HG03439 (cell line): Measurements from ENCODE around the gene CCNE1.

Experiments
- ATAC-seq: cut with Tn5 transposase; IDR thresholded peaks from one replicate; pipeline ENCODE4 v1.9.1; 2021; ENCODE audit warnings: mild to moderate bottlenecking, moderate library complexity; ENCODE audit not compliant: unreplicated experiment

The CCNE1 gene

DNA sequence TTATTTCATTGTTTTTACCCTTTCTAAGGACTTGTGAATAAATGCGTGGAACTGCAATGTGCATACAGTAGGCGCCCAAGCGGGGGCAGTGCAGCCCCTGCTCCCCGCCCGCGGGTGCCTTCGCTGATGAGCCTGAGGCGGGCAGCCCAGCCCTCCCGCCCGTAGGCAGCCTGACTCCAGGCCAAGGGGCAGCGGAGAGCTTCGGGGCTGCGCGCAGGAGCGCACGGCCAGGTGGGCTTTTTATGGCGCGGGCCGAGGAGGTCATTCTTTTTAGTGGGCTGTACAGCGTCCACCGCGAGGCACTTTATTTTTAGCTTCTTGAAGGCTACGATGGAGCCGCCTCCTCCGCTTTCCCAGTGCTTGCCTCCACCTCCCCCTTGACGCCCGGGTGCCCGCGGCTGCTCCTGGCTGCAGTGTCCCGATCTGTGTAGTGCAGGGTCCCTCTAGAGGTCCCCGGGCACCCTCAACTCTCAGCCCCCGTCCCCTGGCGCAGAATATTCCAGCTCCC lies 60.5 kb downstream of the CCNE1 start:
- ATAC-seq: no peak

DNA sequence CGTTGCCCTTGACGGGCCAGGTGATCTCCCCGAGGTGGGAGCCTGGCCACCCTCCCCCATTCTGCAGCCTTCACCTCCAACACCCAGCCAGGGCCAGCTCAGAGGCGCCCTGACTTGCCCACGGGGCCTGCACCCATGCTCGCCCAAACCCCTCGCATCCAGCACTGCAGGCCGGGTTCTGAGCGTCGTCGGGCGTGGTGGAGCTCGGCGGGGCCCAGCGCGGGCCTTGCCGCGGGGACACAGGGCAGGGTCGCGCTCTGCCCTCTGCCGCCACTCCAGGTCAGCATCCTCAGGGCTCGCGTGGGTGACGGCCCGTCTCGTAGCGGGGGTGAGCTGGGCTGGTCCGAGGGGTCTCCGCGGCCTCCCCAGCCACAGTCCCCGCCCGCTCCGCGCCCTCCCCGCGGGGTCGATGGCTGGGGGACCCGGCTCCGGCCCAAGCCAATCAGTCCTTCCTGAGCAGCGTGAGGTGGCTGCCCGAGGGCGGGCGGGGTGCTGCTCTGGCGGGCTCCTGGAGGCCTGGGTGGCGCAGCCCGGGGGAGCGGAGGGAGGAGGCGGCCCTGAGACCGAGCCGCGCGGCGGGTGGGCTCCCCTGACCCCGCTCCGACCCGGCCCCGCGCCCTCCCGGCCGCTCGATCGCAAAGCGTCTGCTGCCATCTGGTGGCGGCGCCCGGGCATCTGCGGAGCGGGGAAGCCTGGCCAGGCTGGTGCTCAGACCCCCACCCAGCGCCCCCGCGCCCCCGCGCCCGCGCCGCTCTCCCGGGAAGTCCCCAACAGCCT lies 61.4 kb downstream of the CCNE1 start:
- ATAC-seq: no peak
